GM18502 (cell line): Measurements from ENCODE around the gene CHRDL2.
A peak's percentile ranks its signal among the peaks of the same experiment; 100 is the strongest.

Experiments
- ATAC-seq: cut with Tn5 transposase; IDR thresholded peaks from one replicate; pipeline ENCODE4 v1.9.1; 2021; ENCODE audit warnings: mild to moderate bottlenecking; ENCODE audit not compliant: unreplicated experiment, poor library complexity

Gene CHRDL2

DNA sequence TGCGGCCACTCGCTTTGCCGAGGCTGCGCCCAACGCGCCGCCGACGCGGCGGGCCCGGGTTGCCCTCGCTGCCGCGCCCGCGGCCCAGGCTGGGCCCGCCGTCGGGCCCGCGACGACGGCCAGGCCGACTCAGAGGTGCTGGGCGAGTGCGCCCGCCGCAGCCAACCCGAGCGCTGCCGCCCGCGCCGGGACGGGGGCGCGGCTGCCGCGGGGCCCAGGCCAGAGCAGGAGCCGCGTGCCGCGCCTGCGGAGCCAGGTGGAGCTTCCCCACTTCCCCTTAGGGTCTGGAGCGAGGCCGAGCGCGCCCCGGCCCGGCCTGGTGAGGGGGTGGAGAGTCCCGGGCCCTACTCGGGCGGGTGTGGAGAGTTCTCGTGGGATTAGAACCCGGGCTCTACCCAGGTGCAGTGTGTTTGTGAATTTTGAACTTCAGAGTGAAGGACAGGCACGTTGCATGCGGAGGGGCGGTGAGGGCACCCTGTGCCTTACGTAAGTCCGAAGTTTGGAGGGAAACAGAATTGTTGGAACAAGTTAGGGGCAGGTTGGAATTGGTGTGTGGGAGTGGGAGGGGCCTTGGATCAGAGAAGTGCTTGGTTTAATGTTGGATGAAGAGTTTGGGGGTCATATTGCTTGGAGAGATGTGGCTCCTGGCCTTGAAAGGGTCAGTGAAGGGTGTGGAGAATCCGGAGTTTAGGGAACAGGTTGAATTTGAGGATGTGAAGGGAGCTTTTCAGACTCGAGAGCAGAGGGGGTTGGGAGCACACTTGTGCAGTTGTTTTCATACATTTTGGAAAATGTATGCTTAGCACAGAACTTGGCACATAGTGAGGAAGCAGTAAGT lies 18.1 kb upstream of the CHRDL2 start:
- ATAC-seq = peak; percentile 54

DNA sequence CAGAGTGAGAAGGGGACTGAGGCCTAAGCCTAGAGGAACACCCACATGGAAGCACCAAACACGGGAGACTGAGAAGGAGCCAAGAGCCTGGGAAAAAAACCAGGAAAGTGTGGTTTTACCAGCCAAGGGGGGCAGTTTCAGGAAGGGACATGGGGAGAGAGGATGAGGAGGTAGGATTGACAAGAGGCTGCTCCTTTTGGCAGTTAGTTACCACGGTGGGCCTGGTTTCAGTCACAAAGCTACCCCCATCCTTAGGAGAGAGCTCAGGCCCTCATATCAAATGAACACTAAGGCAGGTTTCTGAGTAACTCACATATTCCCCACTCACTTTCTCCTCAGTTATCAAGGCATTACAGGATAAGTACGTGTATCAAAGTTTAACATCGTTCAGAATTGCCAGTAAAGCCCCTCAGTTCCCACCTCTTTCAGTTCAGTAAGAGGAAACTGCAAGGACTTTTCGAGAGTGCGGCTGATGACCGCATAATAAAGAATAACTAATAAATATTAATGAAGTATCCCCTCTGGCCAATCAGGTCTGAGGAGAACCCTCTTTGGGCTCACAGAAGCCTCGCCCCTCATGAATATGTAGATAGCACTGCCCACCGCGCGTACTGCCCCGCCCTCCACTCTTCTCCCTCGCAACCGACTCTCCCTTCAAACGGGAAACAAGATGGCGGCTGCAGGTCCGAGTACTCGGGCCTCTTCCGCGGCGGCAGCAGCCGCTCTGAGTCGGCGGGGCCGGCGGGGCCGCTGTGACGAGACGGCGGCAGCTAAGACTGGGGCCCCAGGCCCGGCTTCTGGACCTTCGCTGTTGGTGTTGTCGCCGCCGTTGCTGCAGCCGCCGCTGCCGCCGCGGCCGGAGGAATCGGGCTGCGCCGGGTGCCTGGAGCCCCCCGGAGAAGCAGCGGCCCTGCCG lies 17.2 kb upstream of the CHRDL2 start, which contains the start of gene RNF169:
Gene RNF169, plus strand, starts transcription at position 639 of the 916 bp plus-strand sequence. Its CDS starts 32 bp downstream, at position 671.
- ATAC-seq = peak; percentile 96

DNA sequence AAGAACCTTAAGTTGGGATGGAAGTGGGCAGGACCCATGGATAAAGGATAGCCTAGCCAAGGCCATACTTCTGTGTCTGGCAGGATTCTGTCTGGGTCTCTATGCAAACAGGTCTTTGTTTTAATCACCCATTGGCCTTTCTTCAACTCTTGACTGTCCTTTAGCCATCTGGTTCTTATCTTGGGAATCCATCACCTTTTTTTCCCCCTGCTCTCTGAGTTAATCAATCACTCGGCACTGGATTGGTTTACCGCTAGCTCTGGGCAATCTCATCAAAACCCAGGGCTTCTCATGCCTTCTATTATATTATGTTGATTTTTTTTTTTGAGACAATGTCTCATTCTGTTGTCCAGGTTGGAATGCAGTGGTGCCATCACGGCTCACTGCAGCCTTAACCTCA lies 15.6 kb upstream of the CHRDL2 start:
- ATAC-seq = no peak

DNA sequence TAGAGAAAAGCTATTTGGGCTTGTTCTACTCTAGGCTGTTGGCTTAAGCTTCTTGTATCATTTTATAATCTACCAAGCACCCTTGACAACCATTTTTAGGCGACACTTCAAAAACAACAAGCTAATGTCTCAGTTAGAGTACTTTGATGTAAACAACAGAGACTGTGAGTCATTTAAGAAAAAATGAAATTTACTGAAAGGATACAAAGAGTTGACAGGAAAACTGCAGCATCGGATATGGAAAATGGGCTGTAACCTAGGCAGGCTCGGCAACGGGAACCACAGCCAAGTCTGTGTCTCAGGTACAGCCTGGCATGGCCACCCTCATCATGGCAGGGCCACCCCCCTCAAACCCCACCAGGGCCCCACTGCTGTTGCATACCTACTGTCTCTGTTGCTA lies 13.1 kb upstream of the CHRDL2 start:
- ATAC-seq = no peak

DNA sequence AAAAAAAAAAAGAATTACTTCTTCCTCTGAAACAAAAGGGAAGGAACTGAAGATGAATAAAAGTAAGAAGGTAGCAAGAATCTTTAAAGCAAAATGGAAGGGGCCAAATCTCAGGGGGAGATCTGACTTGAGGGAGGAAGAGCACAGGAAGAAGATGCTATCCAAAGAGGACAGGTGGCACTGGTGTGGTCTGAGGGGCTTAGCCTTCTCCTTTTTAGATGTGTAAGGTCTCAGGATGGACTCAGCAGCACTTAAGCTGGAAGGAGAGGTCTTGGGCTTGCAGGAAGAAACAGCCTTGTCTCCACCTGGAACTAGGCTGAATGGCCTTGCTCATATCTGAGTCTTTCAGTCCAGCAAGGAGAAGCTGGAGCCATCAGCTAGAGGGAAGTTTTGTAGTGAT lies 12.4 kb upstream of the CHRDL2 start:
- no peak for ATAC-seq

DNA sequence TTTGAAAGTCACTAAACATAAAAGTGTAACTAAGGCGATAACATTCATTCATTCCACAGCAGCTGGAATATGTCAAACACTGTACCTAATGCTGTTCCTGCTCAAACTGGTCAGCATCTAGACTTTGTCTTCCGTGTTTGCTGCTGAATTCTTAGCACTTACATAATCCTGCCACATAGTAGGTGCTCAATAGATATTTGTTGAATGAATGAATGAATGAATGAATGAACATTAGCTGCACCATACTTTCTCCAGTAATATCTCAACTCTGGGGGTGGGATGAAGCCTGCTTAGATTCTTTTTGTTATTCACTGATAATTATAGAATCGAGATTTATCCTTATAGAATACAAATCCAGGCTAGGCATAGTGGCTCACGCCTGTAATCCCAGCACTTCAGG lies 10.8 kb upstream of the CHRDL2 start:
- ATAC-seq = no peak

DNA sequence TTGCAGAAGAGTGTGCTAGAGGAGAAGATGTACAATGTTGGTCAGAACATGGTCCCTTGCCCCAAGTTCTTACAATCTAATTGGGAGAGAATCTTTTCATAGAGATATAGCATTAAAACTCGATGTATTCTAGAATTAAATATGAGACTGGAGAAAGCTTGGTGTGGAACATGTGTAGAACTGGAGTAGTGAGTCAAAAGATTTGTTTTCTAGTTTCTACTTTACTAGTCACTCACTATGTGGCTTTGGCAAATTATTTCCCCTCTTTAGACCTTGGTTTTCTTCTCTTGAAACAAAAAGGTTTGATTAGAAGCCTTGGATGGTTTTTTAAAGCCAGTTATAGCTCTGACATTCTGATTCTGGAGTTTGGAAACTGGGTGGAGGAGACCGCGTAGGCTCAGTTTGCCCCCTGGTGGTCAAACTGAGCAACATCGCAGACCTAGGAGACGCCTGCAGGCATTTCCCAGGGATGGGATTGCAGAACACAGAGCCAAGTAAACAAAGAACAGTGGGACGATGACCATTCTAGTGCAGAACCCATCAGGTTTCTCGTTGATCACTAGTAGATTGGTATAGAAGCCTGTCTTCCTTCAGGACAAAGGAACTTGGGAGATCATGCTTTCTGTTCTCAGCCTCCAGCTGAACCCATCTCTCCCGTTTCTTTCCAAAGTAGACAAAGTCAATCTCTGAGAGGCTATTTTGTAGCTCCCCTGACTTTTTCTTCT lies 8.5 kb upstream of the CHRDL2 start:
- no peak for ATAC-seq

DNA sequence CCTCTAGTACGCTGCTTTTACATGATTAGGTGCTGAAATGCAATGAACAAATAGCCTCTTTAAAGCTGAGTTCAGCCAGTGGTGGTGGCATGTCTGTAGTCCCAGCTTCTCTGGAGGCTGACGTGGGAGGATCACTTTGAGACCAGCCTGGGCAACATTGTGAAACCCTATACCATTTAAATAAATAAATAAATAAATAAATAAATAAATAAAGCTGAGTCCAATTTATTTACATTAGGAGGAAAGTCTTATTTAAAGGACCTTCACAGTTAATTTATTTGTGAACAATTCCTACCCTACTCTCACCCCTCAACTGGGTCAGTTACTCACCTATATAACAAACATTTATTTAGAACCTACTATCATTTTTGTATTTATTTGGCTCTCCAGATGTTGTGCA lies 4.8 kb upstream of the CHRDL2 start:
- no peak for ATAC-seq

DNA sequence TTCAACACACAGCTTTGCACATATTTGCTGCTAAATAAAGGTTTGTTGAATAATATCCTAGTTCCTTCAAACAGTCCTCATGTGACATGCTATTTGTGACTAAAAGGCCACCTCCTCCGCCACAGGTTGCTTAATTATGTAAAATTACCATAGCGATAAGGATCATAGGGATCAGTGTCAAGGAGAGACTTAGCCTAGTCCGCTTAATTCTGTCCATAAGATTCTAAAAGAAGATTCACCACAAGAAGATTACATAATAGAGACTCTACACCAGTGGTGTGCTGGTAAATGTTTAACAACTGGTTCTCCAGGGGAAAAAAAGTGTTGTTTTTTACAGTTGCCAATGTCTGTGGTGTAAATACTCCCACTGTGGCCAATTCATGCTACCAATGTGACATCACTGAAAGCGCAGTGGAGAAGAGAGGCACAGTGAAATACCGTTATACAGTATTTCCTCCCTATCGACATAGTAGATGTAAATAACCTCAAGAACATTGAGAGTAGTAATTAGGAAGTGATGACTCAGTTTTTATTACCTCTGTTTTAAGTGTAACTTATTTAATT lies 4.2 kb upstream of the CHRDL2 start:
- ATAC-seq = no peak

DNA sequence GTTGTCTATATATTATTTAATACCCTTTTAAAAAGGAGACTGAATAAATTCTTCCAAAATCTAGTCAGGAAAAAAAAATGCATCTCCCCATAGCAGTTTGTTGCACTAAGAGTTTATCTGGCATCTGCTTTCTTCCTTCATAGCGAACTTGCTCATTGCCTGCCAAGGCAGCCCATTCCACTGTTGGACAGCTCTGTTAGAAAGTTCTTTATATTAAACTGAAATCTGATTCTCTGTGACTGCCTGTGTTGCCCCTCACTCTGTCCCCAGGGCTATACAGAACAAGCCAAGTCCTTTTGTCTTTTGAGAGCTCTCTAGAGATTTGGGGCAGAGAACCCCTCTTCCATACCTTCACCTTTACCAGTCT lies 3.3 kb upstream of the CHRDL2 start:
- ATAC-seq = no peak

DNA sequence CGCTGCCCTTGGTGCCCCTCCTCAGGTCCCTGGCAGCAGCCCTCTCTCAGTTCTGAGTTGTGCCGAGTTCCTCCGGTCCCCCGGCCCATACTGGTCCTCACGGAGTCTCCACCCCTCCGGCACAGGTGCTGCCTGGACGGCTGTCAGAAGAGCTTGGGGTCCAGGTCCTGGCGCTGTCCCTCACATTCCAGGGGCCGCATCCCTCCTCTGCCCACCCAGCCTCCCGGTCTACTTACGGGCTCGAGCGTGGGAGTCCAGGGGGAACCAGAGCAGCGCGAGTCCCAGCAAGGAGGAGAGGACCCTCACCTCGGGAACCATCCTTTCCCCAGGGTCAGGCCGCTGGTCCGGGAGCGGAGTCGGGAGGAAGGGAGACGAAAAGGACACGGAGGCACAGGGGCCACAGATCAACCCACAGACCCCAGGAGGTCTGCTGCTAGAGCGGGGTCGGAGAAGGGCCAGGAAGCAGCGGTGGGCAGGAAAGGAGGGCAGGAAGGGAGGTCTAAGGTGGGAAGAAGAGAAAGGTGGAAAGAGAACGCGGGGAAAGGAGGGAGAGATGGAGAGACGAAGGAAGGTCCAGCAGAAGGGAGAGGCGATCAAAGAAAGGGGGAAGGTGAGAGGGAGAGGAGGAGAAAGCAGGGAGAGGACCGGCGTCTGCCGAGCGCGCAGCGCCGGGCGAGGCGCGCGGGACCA lies 510 bp downstream of the CHRDL2 start:
- no peak for ATAC-seq

DNA sequence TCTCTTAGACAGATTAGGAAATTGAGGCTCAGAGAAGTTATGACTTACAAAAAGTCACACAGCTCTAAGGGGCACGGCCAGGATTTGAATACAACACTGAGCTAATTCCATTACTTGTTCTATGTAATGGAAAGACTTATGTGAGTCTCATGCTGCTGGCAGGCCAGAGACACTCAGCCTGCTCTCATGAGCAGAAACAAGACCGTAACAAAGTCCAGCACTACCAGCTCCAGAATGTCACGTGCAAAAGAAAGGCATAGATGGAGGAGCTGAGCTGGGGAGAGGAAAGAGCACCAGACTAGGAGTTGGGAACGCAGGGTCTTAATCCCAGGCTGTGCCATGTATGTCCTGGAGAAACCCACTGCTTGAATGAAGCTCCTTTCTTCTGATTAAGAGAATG lies 1.8 kb downstream of the CHRDL2 start:
- ATAC-seq = no peak

DNA sequence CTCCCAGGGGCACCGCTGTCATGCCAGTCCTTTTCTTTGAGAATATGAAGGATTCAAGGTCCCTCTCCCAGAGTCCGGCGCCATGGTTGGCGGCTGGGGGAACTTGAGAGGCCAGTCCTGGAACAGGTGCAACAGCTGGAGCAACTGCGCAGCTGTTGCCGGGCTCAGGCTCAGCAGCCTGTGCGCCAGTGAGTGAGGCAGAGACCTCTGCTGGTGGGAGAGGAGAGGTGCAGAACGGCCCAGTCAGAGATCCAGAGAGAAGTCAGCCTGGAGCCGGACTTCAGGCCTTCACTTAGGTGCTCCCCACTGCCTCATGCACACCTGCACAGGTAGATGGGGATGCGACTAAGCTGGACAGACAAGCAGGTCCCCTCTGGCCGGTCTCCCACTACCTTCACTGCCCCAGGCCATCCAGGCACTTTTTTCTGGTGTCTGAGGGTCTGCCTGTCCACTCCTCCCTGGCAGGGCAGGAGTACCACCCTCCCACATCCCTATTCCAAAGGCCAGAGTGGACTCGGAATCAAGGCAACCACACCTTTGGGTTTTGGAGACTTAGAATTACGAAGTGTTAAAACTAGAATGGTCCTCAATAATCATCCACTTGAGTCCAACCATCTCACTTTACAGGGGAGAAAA lies 4.6 kb downstream of the CHRDL2 start:
- peak; percentile 88 for ATAC-seq

DNA sequence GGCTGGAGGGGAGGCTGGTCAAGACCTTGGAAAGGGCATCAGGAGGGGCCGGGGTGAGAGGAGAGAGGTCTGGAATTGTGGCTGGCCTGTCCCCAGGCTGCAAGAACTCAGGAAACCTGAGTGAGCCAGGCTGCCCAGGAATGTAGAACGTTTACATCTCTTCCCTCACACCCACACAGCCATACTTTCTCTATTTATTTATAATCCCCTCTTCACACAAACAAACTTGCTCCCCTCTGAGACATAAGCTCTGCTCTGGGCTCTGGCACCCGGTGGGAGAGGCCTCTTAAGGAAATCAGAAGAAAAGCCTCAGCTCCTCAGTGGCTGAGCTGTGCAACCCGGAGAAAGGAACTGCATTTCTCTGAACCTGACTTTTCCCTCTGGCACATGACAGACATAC lies 5.5 kb downstream of the CHRDL2 start:
- no peak for ATAC-seq

DNA sequence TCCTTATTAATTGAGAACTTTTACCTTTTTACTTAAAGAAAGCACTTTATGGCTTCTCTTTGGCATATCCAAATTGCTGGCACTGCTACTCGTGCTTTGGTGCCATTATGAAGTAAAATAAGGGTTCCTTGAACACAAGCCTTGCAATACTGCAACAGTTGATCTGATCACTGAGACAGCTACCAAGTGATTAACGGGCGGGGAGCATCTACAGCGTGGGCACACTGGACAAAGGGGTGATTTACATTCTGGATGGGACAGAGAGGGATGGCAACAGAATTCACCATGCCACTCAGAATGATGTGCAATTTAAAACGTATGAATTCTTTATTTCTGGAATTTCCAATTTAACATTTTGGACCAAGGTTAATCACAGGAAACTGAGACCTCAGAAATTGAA lies 7.7 kb downstream of the CHRDL2 start:
- no peak for ATAC-seq

DNA sequence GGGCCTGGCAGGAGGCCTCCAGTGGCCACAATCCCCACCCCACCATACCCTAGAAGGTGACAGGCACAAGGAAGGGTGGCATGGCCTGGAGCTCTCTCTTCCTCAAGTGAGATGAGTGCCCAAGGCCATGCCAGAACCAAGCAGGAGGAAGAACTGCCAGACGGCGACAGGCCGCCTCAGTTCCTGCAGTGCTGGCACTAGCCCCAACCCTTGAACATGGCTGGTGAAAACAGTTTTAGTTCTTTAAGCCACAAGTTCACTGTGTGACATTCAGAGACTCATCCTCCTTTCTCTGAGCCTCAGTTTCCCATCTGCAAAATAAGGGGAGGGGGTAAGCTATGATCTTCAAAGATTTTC lies 9.8 kb downstream of the CHRDL2 start:
- ATAC-seq = no peak

DNA sequence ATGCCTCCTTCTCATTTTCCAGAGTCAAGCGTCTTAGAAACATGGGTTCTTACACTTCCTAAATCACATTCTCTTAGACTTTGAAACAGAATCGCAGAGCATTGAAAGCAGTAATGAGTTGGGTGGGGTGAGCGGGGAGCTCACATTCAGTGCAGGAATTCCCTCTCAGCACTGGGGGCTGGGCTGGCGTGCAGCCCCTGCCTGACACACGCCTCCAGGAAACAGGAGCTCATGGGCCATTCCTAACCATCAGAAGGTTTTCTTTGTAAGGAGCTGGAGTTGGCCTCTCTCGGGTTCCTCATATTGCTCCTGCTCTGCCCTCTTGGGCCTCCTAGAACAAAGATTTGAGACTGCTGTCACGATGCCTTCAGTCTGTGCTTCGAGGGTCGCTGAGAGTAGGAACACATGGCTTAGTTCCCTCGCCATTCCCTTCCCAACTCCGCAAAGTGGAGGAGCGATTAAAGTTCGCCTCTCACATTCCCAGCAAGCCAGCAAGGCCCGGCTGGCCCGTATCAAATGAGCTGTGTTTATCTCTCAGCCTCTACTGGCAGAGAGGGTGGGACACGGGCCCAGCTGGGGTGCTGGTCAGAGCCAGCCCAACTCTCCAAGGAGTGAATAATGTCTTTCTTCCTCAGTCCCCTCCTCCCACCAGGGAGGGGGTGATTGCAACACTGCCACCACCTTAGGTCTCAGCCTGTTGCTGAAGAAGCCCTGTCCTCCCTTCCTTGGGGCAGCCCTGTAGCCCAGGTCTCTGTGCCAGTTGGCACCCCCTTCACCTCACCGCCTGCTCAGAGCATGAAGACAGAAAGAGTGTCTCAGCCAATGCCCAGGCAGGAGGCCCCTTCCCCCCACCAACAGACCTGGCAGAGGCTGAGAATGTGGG lies 10.4 kb downstream of the CHRDL2 start:
- no peak for ATAC-seq

DNA sequence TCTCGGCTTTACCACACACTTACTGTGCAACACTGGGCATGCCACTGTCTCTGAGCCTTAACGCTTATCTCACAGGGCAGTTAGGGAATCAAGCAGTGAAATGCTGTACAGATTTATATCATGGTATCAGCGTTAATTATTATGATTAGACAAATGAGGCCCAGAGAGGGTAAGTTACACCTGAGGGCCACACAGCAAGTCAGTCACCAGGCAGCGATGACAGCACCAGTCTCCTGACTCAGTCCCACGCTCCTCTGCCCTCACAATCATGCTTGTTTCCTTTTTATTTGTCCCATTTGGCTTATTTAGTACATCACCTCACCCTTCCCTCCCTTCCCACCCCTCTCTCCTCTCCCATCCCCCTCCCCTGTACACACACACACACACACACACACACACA lies 12.2 kb downstream of the CHRDL2 start:
- no peak for ATAC-seq
